ENCODE results near the gene SPINK2.

Gene SPINK2

GRCh38 chr4:56843421-56843899 is 22.0 kb upstream of the SPINK2 start:
- no peak overlapping the region for H3K27ac ChIP-seq
- DNase-seq: no peak
- intact Hi-C loops (cut with DNase I; ENCODE audit: low total_unique reads): no loop called here
- no peaks in the 10 kb centered on the region for H3K9me3 ChIP-seq
- no peaks in the 10 kb centered on the region for H3K36me3 ChIP-seq
- no peak for TF ChIP-seq CTCF (IDR thresholded peaks at IDR 0.05)
- H3K27me3 ChIP-seq: no peaks in the 10 kb centered on the region
- no peaks in the 10 kb centered on the region for H3K4me1 ChIP-seq
- H3K4me3 ChIP-seq: no peak overlapping the region

GRCh38 chr4:56840559-56840958 is 19.1 kb upstream of the SPINK2 start:
- H3K4me1 ChIP-seq: no peaks in the 10 kb centered on the region
- no peaks in the 10 kb centered on the region for H3K36me3 ChIP-seq
- no peak for TF ChIP-seq CTCF (IDR thresholded peaks at IDR 0.05)
- no peaks in the 10 kb centered on the region for H3K27me3 ChIP-seq
- H3K27ac ChIP-seq: no peak overlapping the region
- DNase-seq: no peak
- no peaks in the 10 kb centered on the region for H3K9me3 ChIP-seq
- intact Hi-C loops (cut with DNase I; ENCODE audit: low total_unique reads): no loop called here
- no peak overlapping the region for H3K4me3 ChIP-seq

GRCh38 chr4:56828784-56829535 is 7.5 kb upstream of the SPINK2 start:
- Histone ChIP-seq H3K27me3 (no peaks in the 10 kb centered on the region), H3K27ac (no peak overlapping the region), H3K4me1 (no peaks in the 10 kb centered on the region), H3K4me3 (no peak overlapping the region), H3K9me3 (no peaks in the 10 kb centered on the region), H3K36me3 (no peaks in the 10 kb centered on the region)
- DNase-seq: no peak
- intact Hi-C loops (cut with DNase I; ENCODE audit: low total_unique reads): no loop called here
- TF ChIP-seq CTCF (IDR thresholded peaks at IDR 0.05): no peak

DNA sequence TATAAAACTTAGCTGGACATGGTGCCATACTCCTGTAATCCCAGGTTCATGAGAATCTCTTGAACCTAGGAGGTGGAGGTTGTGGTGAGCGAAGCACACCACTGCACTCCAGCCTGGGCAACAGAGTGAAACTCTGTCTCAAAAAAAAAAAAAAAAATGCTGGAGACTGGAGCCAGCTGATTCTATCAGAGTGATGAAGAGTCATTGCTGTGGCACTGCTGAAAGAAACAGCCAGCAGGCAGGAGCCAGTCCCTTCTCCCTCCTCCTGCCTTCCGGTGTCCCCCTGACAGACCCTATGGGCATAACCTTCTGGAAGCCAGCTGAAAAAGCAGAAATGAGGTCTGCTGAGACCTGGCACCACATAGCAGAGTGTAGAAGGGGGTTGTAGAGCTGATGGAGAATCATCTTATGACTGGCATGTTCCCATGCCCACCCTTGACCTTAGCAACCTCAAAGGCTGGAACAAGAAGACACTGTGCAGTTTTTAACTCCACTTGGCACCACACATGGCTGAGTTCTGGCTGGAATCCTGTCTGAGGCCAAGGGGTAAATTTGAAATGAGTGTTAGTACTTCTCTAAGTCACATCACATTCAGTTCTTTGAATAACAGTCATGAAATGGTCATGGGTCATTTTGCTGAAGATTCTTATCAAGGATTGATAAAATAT is 2.6 kb upstream of the SPINK2 start:
- intact Hi-C loops (cut with DNase I; ENCODE audit: low total_unique reads): no loop called here

GRCh38 chr4:56818797-56819196 is 2.7 kb downstream of the SPINK2 start:
- Histone ChIP-seq H3K36me3 (no peaks in the 10 kb centered on the region), H3K27ac (no peak overlapping the region), H3K9me3 (no peaks in the 10 kb centered on the region), H3K4me3 (no peak overlapping the region), H3K4me1 (peaks cover 0 to 10% (median 8%) of the 10 kb centered on the region in 4 donors), H3K27me3 (peaks cover 0 to 24% of the 10 kb centered on the region in 2 donors)
- no peak for TF ChIP-seq CTCF (IDR thresholded peaks at IDR 0.05)
- intact Hi-C loops (cut with DNase I; ENCODE audit: low total_unique reads): no loop called here
- no peak for DNase-seq

More for the DNA sequence above, 2.6 kb upstream of the SPINK2 start:
- TF ChIP-seq CTCF (IDR thresholded peaks at IDR 0.05): no peak
- DNase-seq: no peak
- peaks cover 0 to 24% of the 10 kb centered on the region in 2 donors for H3K27me3 ChIP-seq
- H3K27ac ChIP-seq: no peak overlapping the region
- peaks cover 0 to 10% (median 8%) of the 10 kb centered on the region in 4 donors for H3K4me1 ChIP-seq
- H3K36me3 ChIP-seq: no peaks in the 10 kb centered on the region
- H3K9me3 ChIP-seq: no peaks in the 10 kb centered on the region
- no peak overlapping the region for H3K4me3 ChIP-seq

Data from tibial artery (tissue), 4 donors.